Esophagus muscularis mucosa (tissue), 4 donors: Measurements from ENCODE around the gene MBD1. TPM values are rescaled to one million over a fixed set of nuclear protein-coding genes. Genes with fewer than 3 reads are reported as not detected.
A peak's percentile ranks its signal among the peaks of the same experiment; 100 is the strongest.

ENCODE experiments used
- DNase-seq: peaks from one replicate; pipeline ENCODE4 v3.0.0-alpha.2; 2017; ENCODE audit errors: extremely low spot score
- H3K27ac ChIP-seq, 4 donors: fragments of 200-600 bp; sonication (generic); replicated peaks in 1 of 4; 1 replicate in 3 of 4; 2 replicates in 1 of 4; pipeline ENCODE4 v1.5.1; 2016 to 2019; ENCODE audit warnings: mild to moderate bottlenecking in 1 of 4
- H3K27me3 ChIP-seq, 4 donors: fragments of 200-600 bp; sonication (generic); one replicate each; pipeline versions ENCODE4 v1.5.1 to v1.6.0; 2016 to 2019
- H3K36me3 ChIP-seq, 4 donors: fragments of 200-600 bp; sonication (generic); one replicate each; pipeline ENCODE4 v1.5.1; 2016 to 2019
- H3K4me1 ChIP-seq, 4 donors: fragments of 200-600 bp; sonication (generic); one replicate each; pipeline ENCODE4 v1.5.1; 2016 to 2019
- H3K4me3 ChIP-seq, 4 donors: fragments of 200-600 bp; sonication (generic); 1 replicate in 2 of 4; 2 replicates in 2 of 4; pipeline ENCODE4 v1.5.1; 2016 to 2019; ENCODE audit warnings: mild to moderate bottlenecking in 4 of 4, moderate library complexity in 1 of 4
- H3K9me3 ChIP-seq, 4 donors: fragments of 200-600 bp; sonication (generic); 1 replicate in 3 of 4; 2 replicates in 1 of 4; pipeline ENCODE4 v1.5.1; 2016 to 2019
- CTCF ChIP-seq, 3 experiments: fragments of 200-600 bp in 2 of 3; fragments of 450-650 bp in 1 of 3; sonication (generic) in 2 of 3; IDR thresholded peaks; one replicate each; pipeline ENCODE4 v1.5.1; 2017 to 2019; ENCODE audit warnings: antibody characterized with exemption in 3 of 3, mild to moderate bottlenecking in 2 of 3, moderate library complexity in 1 of 3
- EP300 ChIP-seq: sonication (generic); formaldehyde crosslinking; IDR thresholded peaks from one replicate; pipeline ENCODE4 v1.6.1; 2017; ENCODE audit warnings: antibody characterized with exemption
- POLR2A ChIP-seq: fragments of 450-650 bp; IDR thresholded peaks from one replicate; pipeline ENCODE4 v1.6.1; 2017; ENCODE audit warnings: antibody characterized with exemption, moderate library complexity, mild to moderate bottlenecking, low read depth
- POLR2AphosphoS5 ChIP-seq, 2 donors: sonication (generic); formaldehyde crosslinking; IDR thresholded peaks; one replicate each; pipeline ENCODE4 v1.6.1; 2017; ENCODE audit warnings: antibody characterized with exemption in 2 of 2
- WGBS: methylation state at CpG from one replicate; pipeline ENCODE4 v1.1.5; 2018; 5-methylcytosine and 5-hydroxymethylcytosine counted together
- intact Hi-C: fragments of 100-400 bp; cut with DNase I; formaldehyde crosslinking; loops from one replicate; pipeline ENCODE4 v1.15.1; 2023
- total RNA-seq, 4 donors: library from RNA; depleted of rRNA; stranded (reverse); fragments of >200 nt; gene quantifications; one replicate each; pipeline versions ENCODE4 v1.1.0 to v1.2.1, GENCODE V29; 2016

The MBD1 gene
- total RNA-seq, 4 donors from 2014 or later, result 65.6 to 101 (median 79.8) TPM

GRCh38 chr18:50285071-50285470 is 3.7 kb upstream of the MBD1 start:
- peaks cover 8 to 38% (median 34%) of the 10 kb centered on the region in 4 donors for H3K36me3 ChIP-seq
- DNase-seq, result no peak
- no peak overlapping the region for H3K27ac ChIP-seq
- peaks cover 19 to 36% (median 34%) of the 10 kb centered on the region in 4 donors for H3K4me1 ChIP-seq
- intact Hi-C loops, result loop anchor here (10.0 kb wide), 4 partner anchors 470 to 910 kb away; partner anchors contain the start of genes ACAA2, ME2, MEX3C and RPL17
- no peak for TF ChIP-seq CTCF (IDR thresholded peaks at IDR 0.05)
- no peak for TF ChIP-seq POLR2AphosphoS5 (IDR thresholded peaks at IDR 0.05)
- no peak for TF ChIP-seq EP300
- TF ChIP-seq POLR2A, result no peak
- no peak overlapping the region for H3K4me3 ChIP-seq
- no CpG with 5 or more reads among the region's 13 CpGs for WGBS
- H3K9me3 ChIP-seq, result no peaks in the 10 kb centered on the region
- no peaks in the 10 kb centered on the region for H3K27me3 ChIP-seq

- WGBS, result 96% methylated on average over 11 of the region's 15 CpGs
- intact Hi-C loops, result loop anchor here (10.0 kb wide), 4 partner anchors 470 to 910 kb away; partner anchors contain the start of genes ACAA2, ME2, MEX3C and RPL17
- no peak for TF ChIP-seq CTCF (IDR thresholded peaks at IDR 0.05)
- Histone ChIP-seq H3K4me3 (no peak overlapping the region), H3K36me3 (peaks cover 8 to 44% (median 36%) of the 10 kb centered on the region in 4 donors), H3K9me3 (no peaks in the 10 kb centered on the region), H3K27me3 (no peaks in the 10 kb centered on the region), H3K27ac (no peak overlapping the region), H3K4me1 (peaks cover 26 to 43% (median 41%) of the 10 kb centered on the region in 4 donors)
- DNase-seq, result no peak
Measured at GRCh38 chr18:50284255-50284885, 3.0 kb upstream of the MBD1 start.

DNA sequence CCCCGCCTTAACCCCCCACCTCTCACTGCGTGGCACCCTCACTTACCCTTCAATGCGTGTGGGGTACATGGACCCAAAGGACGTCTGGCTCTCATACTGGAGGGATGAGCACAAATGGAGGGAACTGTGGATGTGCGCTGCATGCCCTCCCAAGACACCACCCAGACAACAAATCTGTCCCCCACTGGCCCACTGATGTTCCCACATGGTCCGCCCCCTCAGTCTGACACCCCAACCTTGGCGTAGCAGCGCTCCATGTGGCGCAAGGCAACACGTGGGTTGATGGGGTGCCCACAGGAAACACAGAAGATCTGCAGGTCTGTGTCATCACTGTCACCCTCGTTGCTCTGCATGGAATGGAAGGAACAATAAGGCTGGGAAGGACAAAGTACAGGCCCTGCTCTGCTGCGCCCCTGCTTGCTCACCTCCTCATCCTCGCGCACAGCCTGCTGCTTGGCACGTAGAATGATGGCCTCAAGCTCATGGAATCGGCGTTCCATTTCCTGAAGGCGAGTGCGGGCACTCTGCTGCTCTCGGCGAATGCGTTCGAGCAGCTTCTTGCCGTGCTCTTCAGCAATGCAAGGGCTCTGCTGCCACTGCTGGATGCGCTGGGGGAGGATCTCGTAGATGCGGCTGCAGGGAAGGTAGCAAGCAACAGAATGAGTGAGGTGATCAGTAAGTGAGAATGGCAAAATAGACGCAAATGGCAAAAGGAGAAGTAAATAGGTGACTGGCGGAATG is 2.3 kb upstream of the MBD1 start:
- intact Hi-C loops, result loop anchor here (10.0 kb wide), 4 partner anchors 469 to 911 kb away; partner anchors contain the start of genes ACAA2, ME2, MEX3C and RPL17
- H3K4me1 ChIP-seq, result peaks cover 29 to 50% (median 48%) of the 10 kb centered on the region in 4 donors
- TF ChIP-seq POLR2AphosphoS5 (IDR thresholded peaks at IDR 0.05), result no peak
- TF ChIP-seq EP300, result no peak
- TF ChIP-seq POLR2A, result no peak
- DNase-seq, result no peak
- no peak overlapping the region for H3K27ac ChIP-seq
- H3K4me3 ChIP-seq, result no peak overlapping the region
- H3K36me3 ChIP-seq, result peaks cover 8 to 50% (median 41%) of the 10 kb centered on the region in 4 donors
- H3K9me3 ChIP-seq, result no peaks in the 10 kb centered on the region
- 94% methylated on average over 23 of the region's 29 CpGs for WGBS
- no peaks in the 10 kb centered on the region for H3K27me3 ChIP-seq

- H3K27me3 ChIP-seq, result no peaks in the 10 kb centered on the region
- H3K4me1 ChIP-seq, result peaks cover 28 to 50% (median 43%) of the 10 kb centered on the region in 4 donors
- WGBS, result 92% methylated on average over 29 of the region's 42 CpGs
- TF ChIP-seq POLR2AphosphoS5 (IDR thresholded peaks at IDR 0.05) (no peak), EP300 (no peak), CTCF (IDR thresholded peaks at IDR 0.05) (no peak), POLR2A (no peak)
- peak overlapping the region in 2 of 4 donors; percentile 93 to 97 for H3K27ac ChIP-seq
- H3K4me3 ChIP-seq, result peak overlapping the region in 2 of 4 donors; percentile 94
- peaks cover 8 to 58% (median 47%) of the 10 kb centered on the region in 4 donors for H3K36me3 ChIP-seq
- no peaks in the 10 kb centered on the region for H3K9me3 ChIP-seq
- no peak for DNase-seq
- intact Hi-C loops, result loop anchor here (10.0 kb wide), 4 partner anchors 468 to 912 kb away; partner anchors contain the start of genes ACAA2, ME2, MEX3C and RPL17
Measured at GRCh38 chr18:50282521-50283335, 1.4 kb upstream of the MBD1 start.
